ENCODE data around the gene FYCO1.

Gene FYCO1

GRCh38 chr3:45981346-45982074 lies 14.1 kb downstream of the FYCO1 start:
- peak; percentile 36 for DNase-seq

- DNase-seq: no peak
Measured at GRCh38 chr3:45980819-45981218, 14.8 kb downstream of the FYCO1 start.

GRCh38 chr3:45980229-45980813 lies 15.3 kb downstream of the FYCO1 start:
- no peak for DNase-seq

- no peak for DNase-seq
Measured at GRCh38 chr3:45979378-45979777, 16.2 kb downstream of the FYCO1 start.

GRCh38 chr3:45978006-45978761 lies 17.4 kb downstream of the FYCO1 start:
- no peak for DNase-seq

GRCh38 chr3:45976191-45977091 lies 19.2 kb downstream of the FYCO1 start:
- no peak for DNase-seq

- no peak for DNase-seq
Measured at GRCh38 chr3:45975686-45976085, 19.9 kb downstream of the FYCO1 start.

- no peak for DNase-seq
Measured at GRCh38 chr3:45974686-45975085, 20.9 kb downstream of the FYCO1 start.

GRCh38 chr3:45972534-45973402 lies 22.9 kb downstream of the FYCO1 start:
- DNase-seq: peak; percentile 79

GRCh38 chr3:45969953-45970352 lies 25.7 kb downstream of the FYCO1 start:
- no peak for DNase-seq

GRCh38 chr3:45969116-45969515 lies 26.5 kb downstream of the FYCO1 start:
- no peak for DNase-seq

GRCh38 chr3:45968706-45969105 lies 26.9 kb downstream of the FYCO1 start:
- peak; percentile 38 for DNase-seq

- DNase-seq: no peak
Measured at GRCh38 chr3:45968149-45968548, 27.5 kb downstream of the FYCO1 start.

- DNase-seq: no peak
Measured at GRCh38 chr3:45967724-45968123, 27.9 kb downstream of the FYCO1 start.

- DNase-seq: no peak
Measured at GRCh38 chr3:45966950-45967640, 28.5 kb downstream of the FYCO1 start.

- DNase-seq: no peak
Measured at GRCh38 chr3:45966371-45966791, 29.2 kb downstream of the FYCO1 start.

- DNase-seq: no peak
Measured at GRCh38 chr3:45965653-45966052, 30.0 kb downstream of the FYCO1 start.

- DNase-seq: no peak
Measured at GRCh38 chr3:45965253-45965652, 30.4 kb downstream of the FYCO1 start.

GRCh38 chr3:45964139-45964538 lies 31.5 kb downstream of the FYCO1 start:
- no peak for DNase-seq

GRCh38 chr3:45962033-45962432 lies 33.6 kb downstream of the FYCO1 start:
- no peak for DNase-seq

GRCh38 chr3:45960289-45960688 lies 35.3 kb downstream of the FYCO1 start:
- DNase-seq: no peak

All from amniotic stem cell (primary cell).